HEK293 (cell line): ENCODE measurements around the gene FANCC.
A peak's percentile ranks its signal among the peaks of the same experiment; 100 is the strongest.

Source experiments
- CTCF ChIA-PET: fragments of 350-600 bp; formaldehyde crosslinking; extraction: SDS; loops from one replicate; lab custom pipeline; 2021; ENCODE audit warnings: antibody characterized with exemption; lab: Yijun Ruan, JAX
- POLR2A ChIA-PET: fragments of 300-600 bp; formaldehyde crosslinking; extraction: SDS; loops from one replicate; lab custom pipeline; 2020; ENCODE audit warnings: antibody characterized with exemption, inconsistent platforms; lab: Yijun Ruan, JAX
- H3K27ac ChIP-seq: fragments of 200-500 bp; sonication (Bioruptor generic); 2 replicates; pipeline ENCODE4 v1.5.1; 2014; ENCODE audit warnings: low read depth, low read length, control low read depth, inconsistent platforms; ENCODE audit errors: extremely low read depth
- H3K36me3 ChIP-seq, 2 experiments: fragments of 200-500 bp in 1 of 2; sonication (Bioruptor generic) in 1 of 2; 1 replicate in 1 of 2; 2 replicates in 1 of 2; pipeline ENCODE4 v1.5.1; 2014 to 2017; ENCODE audit warnings: inconsistent platforms in 2 of 2, low read length in 2 of 2; ENCODE audit not compliant: control insufficient read depth in 2 of 2, insufficient read depth in 1 of 2
- H3K4me1 ChIP-seq: fragments of 200-500 bp; sonication (Bioruptor generic); 2 replicates; pipeline ENCODE4 v1.5.1; 2014; ENCODE audit warnings: mild to moderate bottlenecking, low read length, inconsistent platforms; ENCODE audit not compliant: control insufficient read depth, insufficient read depth
- H3K4me3 ChIP-seq: 2 replicates; pipeline ENCODE4 v1.5.1; 2011; ENCODE audit warnings: low read depth, mild to moderate bottlenecking, control low read depth, low read length, moderate library complexity
- H3K9me3 ChIP-seq: fragments of 200-500 bp; sonication (Bioruptor generic); 2 replicates; pipeline ENCODE4 v1.5.1; 2014; ENCODE audit warnings: low read depth, low read length, inconsistent platforms; ENCODE audit not compliant: control insufficient read depth, insufficient read depth
- ATF2 ChIP-seq: fragments of 450-650 bp; formaldehyde crosslinking; IDR thresholded peaks from 2 replicates; pipeline ENCODE4 v1.5.1; 2016; ENCODE audit warnings: missing biosample characterization, missing genetic modification characterization, low read depth
- BCL11B ChIP-seq: fragments of 450-650 bp; formaldehyde crosslinking; IDR thresholded peaks from 2 replicates; pipeline ENCODE4 v1.5.1; 2016; ENCODE audit warnings: low read depth, missing biosample characterization, missing genetic modification characterization
- CTCF ChIP-seq: fragments of 450-650 bp; formaldehyde crosslinking; IDR thresholded peaks from 2 replicates; pipeline ENCODE4 v1.5.1; 2016; ENCODE audit warnings: missing biosample characterization, missing genetic modification characterization
- EGR2 ChIP-seq: fragments of 450-650 bp; formaldehyde crosslinking; IDR thresholded peaks from 2 replicates; pipeline ENCODE4 v1.5.1; 2016; ENCODE audit warnings: low read depth, missing biosample characterization, missing genetic modification characterization
- FEZF1 ChIP-seq: fragments of 450-650 bp; formaldehyde crosslinking; IDR thresholded peaks from 2 replicates; pipeline ENCODE4 v1.5.1; 2016; ENCODE audit warnings: missing biosample characterization, missing genetic modification characterization
- GLIS2 ChIP-seq: fragments of 450-650 bp; formaldehyde crosslinking; IDR thresholded peaks from 2 replicates; pipeline ENCODE4 v1.5.1; 2016; ENCODE audit warnings: missing biosample characterization, missing genetic modification characterization
- KLF16 ChIP-seq: fragments of 450-650 bp; formaldehyde crosslinking; IDR thresholded peaks from 2 replicates; pipeline ENCODE4 v1.5.1; 2017; ENCODE audit warnings: missing biosample characterization, missing genetic modification characterization
- ZBTB44 ChIP-seq: fragments of 450-650 bp; IDR thresholded peaks from 2 replicates; pipeline ENCODE4 v1.5.1; 2018; ENCODE audit warnings: missing biosample characterization, mild to moderate bottlenecking, missing genetic modification characterization
- ZFHX2 ChIP-seq: fragments of 450-650 bp; formaldehyde crosslinking; conservative IDR thresholded peaks from 2 replicates; pipeline ENCODE4 v1.5.1; 2016; ENCODE audit warnings: missing biosample characterization, missing genetic modification characterization
- ZNF114 ChIP-seq: fragments of 450-650 bp; formaldehyde crosslinking; IDR thresholded peaks from 2 replicates; pipeline ENCODE4 v1.5.0; 2017; ENCODE audit warnings: missing biosample characterization, missing genetic modification characterization
- ZNF23 ChIP-seq: fragments of 450-650 bp; formaldehyde crosslinking; IDR thresholded peaks from 2 replicates; pipeline ENCODE4 v1.5.1; 2016; ENCODE audit warnings: missing biosample characterization, missing genetic modification characterization, borderline replicate concordance
- ZNF239 ChIP-seq: fragments of 450-650 bp; formaldehyde crosslinking; IDR thresholded peaks from 2 replicates; pipeline ENCODE4 v1.5.1; 2016; ENCODE audit warnings: missing biosample characterization, missing genetic modification characterization
- ZNF274 ChIP-seq, 2 experiments: fragments of 200-500 bp in 1 of 2; fragments of 450-650 bp in 1 of 2; sonication (Bioruptor generic) in 1 of 2; formaldehyde crosslinking in 1 of 2; IDR thresholded peaks; 2 replicates each; pipeline versions ENCODE4 v1.5.1 to v1.6.1; 2014 to 2016; ENCODE audit warnings: borderline replicate concordance in 1 of 2, inconsistent platforms in 1 of 2, low read length in 1 of 2, missing biosample characterization in 1 of 2, missing genetic modification characterization in 1 of 2
- ZNF449 ChIP-seq: fragments of 450-650 bp; formaldehyde crosslinking; IDR thresholded peaks from 2 replicates; pipeline ENCODE4 v1.5.1; 2017; ENCODE audit warnings: missing biosample characterization, mild to moderate bottlenecking, missing genetic modification characterization, moderate library complexity
- ZNF501 ChIP-seq: fragments of 450-650 bp; formaldehyde crosslinking; IDR thresholded peaks from 2 replicates; pipeline ENCODE4 v1.5.1; 2016; ENCODE audit warnings: missing biosample characterization, missing genetic modification characterization
- ZNF510 ChIP-seq: fragments of 450-650 bp; formaldehyde crosslinking; IDR thresholded peaks from 2 replicates; pipeline ENCODE4 v1.5.1; 2018; ENCODE audit warnings: mild to moderate bottlenecking, missing genetic modification characterization, missing biosample characterization; ENCODE audit not compliant: insufficient replicate concordance
- ZNF560 ChIP-seq: fragments of 450-650 bp; formaldehyde crosslinking; IDR thresholded peaks from 2 replicates; pipeline ENCODE4 v1.5.1; 2017; ENCODE audit warnings: missing biosample characterization, missing genetic modification characterization, borderline replicate concordance
- ZNF571 ChIP-seq: fragments of 450-650 bp; formaldehyde crosslinking; IDR thresholded peaks from 2 replicates; pipeline ENCODE4 v1.5.0; 2017; ENCODE audit warnings: missing biosample characterization, missing genetic modification characterization
- ZNF585B ChIP-seq: fragments of 450-650 bp; formaldehyde crosslinking; IDR thresholded peaks from 2 replicates; pipeline ENCODE4 v1.5.1; 2016; ENCODE audit warnings: missing biosample characterization, missing genetic modification characterization
- ZNF621 ChIP-seq: fragments of 450-650 bp; formaldehyde crosslinking; IDR thresholded peaks from 2 replicates; pipeline ENCODE4 v1.5.1; 2017; ENCODE audit warnings: missing biosample characterization, missing genetic modification characterization
- ZNF624 ChIP-seq: fragments of 450-650 bp; formaldehyde crosslinking; IDR thresholded peaks from 2 replicates; pipeline ENCODE4 v1.5.1; 2017; ENCODE audit warnings: missing biosample characterization, missing genetic modification characterization
- ZNF701 ChIP-seq: fragments of 450-650 bp; formaldehyde crosslinking; IDR thresholded peaks from 2 replicates; pipeline ENCODE4 v1.5.1; 2016; ENCODE audit warnings: missing biosample characterization, missing genetic modification characterization
- ZNF785 ChIP-seq: fragments of 450-650 bp; formaldehyde crosslinking; IDR thresholded peaks from 2 replicates; pipeline ENCODE4 v1.5.1; 2016; ENCODE audit warnings: missing biosample characterization, missing genetic modification characterization

FANCC gene

DNA sequence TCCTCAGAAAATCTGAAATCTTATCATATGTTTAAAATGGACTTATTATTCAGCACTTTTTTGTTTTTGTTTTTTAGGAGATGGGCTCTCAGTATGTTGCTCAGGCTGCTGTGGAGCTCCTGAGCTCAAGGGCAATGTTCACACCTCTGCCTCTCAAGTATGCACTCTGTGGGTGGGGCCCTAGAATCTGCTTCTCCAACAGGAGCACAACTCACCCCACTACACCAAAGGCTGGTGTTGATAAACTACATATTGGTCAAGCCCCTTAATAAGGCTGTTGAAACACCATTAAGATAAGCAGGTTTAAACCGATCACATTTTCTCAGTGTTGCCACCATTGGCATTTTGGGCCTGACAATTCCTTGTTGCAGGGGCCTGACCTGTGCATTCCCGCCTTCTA, 131.6 kb downstream of the FANCC start:
- POLR2A ChIA-PET: no interaction called here
- H3K9me3 ChIP-seq: no peaks in the 10 kb centered on the region
- H3K4me1 ChIP-seq: 0 out of 2 replicates have a peak, but pooled peaks cover 4% of the 10 kb centered on the region
- H3K27ac ChIP-seq: no peak overlapping the region
- H3K4me3 ChIP-seq: no peak overlapping the region
- CTCF ChIA-PET: interaction anchor here (0.6 to 0.7 kb wide), 3 partner anchors 83 to 1411 kb away, joined by 3 to 4 read pairs (median 3); no protein-coding TSS in a partner anchor
- TF ChIP-seq ZBTB44 (tag by site-specific recombination): no peak
- no peak for TF ChIP-seq CTCF
- no peak for TF ChIP-seq ZNF501 (tag by site-specific recombination)
- no peak for TF ChIP-seq ZNF510
- no peak for TF ChIP-seq ZNF571 (tag by site-specific recombination)
- no peak for TF ChIP-seq ZNF23 (tag by site-specific recombination)
- TF ChIP-seq ATF2: no peak
- no peak for TF ChIP-seq ZNF560 (tag by site-specific recombination)
- TF ChIP-seq ZNF239 (tag by site-specific recombination): no peak
- no peak for TF ChIP-seq ZNF701 (tag by site-specific recombination)
- no peak for TF ChIP-seq GLIS2 (tag by site-specific recombination)
- H3K36me3 ChIP-seq: no peaks in the 10 kb centered on the region

DNA sequence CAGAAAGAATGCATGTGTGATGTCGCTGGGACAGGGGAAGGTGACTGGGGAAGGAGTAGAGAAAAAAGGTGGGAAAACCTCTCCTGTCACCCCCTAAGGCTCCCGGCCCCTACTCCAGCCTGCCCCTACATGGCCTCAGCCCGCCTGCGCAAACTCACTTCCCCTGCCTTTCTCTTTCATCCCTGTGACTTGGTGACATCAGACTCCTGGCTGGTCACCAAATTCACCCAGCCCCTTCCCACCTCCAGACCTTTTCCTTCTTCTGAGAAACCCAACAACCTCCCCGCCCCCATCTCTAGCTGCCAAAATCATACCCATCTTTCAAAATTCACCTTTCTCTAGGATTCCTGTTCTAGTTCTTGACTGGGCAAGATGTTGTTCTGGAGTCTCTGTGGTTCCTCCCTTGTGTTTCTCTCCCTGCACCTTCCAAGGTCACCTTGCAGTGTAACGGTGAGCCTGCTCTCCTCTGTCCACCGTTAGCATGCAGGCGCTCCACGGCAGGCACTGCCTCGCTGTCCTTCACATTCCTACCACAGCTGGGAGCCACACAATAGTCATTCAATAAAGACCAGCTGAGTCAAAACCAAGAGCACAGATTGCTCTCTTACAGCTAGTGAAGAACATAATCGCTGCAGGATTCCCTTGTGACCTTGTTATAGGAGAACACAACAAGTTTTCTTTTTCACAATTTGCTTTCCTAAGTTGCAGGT, 134.5 kb downstream of the FANCC start:
- H3K36me3 ChIP-seq: no peaks in the 10 kb centered on the region
- H3K9me3 ChIP-seq: no peaks in the 10 kb centered on the region
- TF ChIP-seq ZNF621 (tag by site-specific recombination) (no peak), ZFHX2 (tag by site-specific recombination) (peak; percentile 80), BCL11B (no peak), ZNF114 (no peak), ZNF274 (IDR thresholded peaks at IDR 0.05; ENCODE audit: low read length) (no peak), ZNF274 (tag by site-specific recombination; IDR thresholded peaks at IDR 0.05; ENCODE audit: borderline replicate concordance) (no peak), FEZF1 (tag by site-specific recombination) (0 out of 2 replicates have a peak, but pooled peaks have one; percentile 8), KLF16 (tag by site-specific recombination) (no peak), ZNF449 (tag by site-specific recombination) (no peak), ZNF23 (tag by site-specific recombination) (no peak), ZNF624 (tag by site-specific recombination) (no peak), ZNF585B (tag by site-specific recombination) (no peak), EGR2 (peak; percentile 62; the same call in 1 of the 2 replicates), ZNF785 (no peak)
- CTCF ChIA-PET: interaction anchor here (0.7 to 1.1 kb wide), 2 partner anchors 28 to 45 kb away, joined by 3 read pairs; no protein-coding TSS in a partner anchor
- no peaks in the 10 kb centered on the region for H3K4me1 ChIP-seq
- POLR2A ChIA-PET: interaction anchor here (0.6 kb wide), 1 partner anchor 97 kb away, joined by 4 read pairs; no protein-coding TSS in a partner anchor
- no peak overlapping the region for H3K27ac ChIP-seq
- no peak overlapping the region for H3K4me3 ChIP-seq
